IPS-20b (cell line): ENCODE data around the gene RPTOR.

Experiments
- H3K27ac ChIP-seq: one replicate; pipeline ENCODE4 v1.5.1; 2013; ENCODE audit warnings: low read length
- H3K27me3 ChIP-seq: 2 replicates; pipeline ENCODE4 v1.6.1; 2013; ENCODE audit warnings: mild to moderate bottlenecking, low read length, inconsistent platforms; ENCODE audit not compliant: insufficient read depth
- H3K36me3 ChIP-seq: 2 replicates; pipeline ENCODE4 v1.6.1; 2013; ENCODE audit warnings: low read depth, mild to moderate bottlenecking, inconsistent platforms, low read length, moderate library complexity; ENCODE audit not compliant: insufficient read depth
- H3K4me1 ChIP-seq: 2 replicates; pipeline ENCODE4 v1.6.1; 2013; ENCODE audit warnings: mild to moderate bottlenecking, control low read depth, inconsistent platforms, low read length, moderate library complexity; ENCODE audit not compliant: insufficient read depth
- H3K4me3 ChIP-seq: 2 replicates; pipeline ENCODE4 v1.5.1; 2013; ENCODE audit warnings: mild to moderate bottlenecking, low read length, inconsistent platforms
- H3K9ac ChIP-seq: 2 replicates; pipeline ENCODE4 v1.6.1; 2013; ENCODE audit warnings: low read depth, mild to moderate bottlenecking, inconsistent platforms, low read length, moderate library complexity
- H3K9me3 ChIP-seq: 2 replicates; pipeline ENCODE4 v1.6.1; 2013; ENCODE audit warnings: mild to moderate bottlenecking, low read depth, low read length, inconsistent platforms; ENCODE audit not compliant: insufficient read depth

Gene RPTOR

GRCh38 chr17:80835816-80836657, 291.4 kb downstream of the RPTOR start:
- peaks cover 9% of the 10 kb centered on the region for H3K4me1 ChIP-seq
- H3K4me3 ChIP-seq, result no peak overlapping the region
- H3K36me3 ChIP-seq, result no peaks in the 10 kb centered on the region
- H3K27me3 ChIP-seq, result no peaks in the 10 kb centered on the region; the same call in 1 of the 2 replicates
- no peak overlapping the region; the same call in 1 of the 2 replicates for H3K9ac ChIP-seq
- no peak overlapping the region for H3K27ac ChIP-seq
- H3K9me3 ChIP-seq, result no peaks in the 10 kb centered on the region

GRCh38 chr17:80836658-80836965, 292.0 kb downstream of the RPTOR start:
- no peak overlapping the region for H3K4me3 ChIP-seq
- peaks cover 9% of the 10 kb centered on the region for H3K4me1 ChIP-seq
- H3K9me3 ChIP-seq, result no peaks in the 10 kb centered on the region
- H3K27ac ChIP-seq, result no peak overlapping the region
- H3K9ac ChIP-seq, result no peak overlapping the region
- no peaks in the 10 kb centered on the region for H3K36me3 ChIP-seq
- H3K27me3 ChIP-seq, result no peaks in the 10 kb centered on the region; the same call in 1 of the 2 replicates

GRCh38 chr17:80836971-80837481, 292.4 kb downstream of the RPTOR start:
- Histone ChIP-seq H3K9ac (no peak overlapping the region), H3K4me1 (peaks cover 7% of the 10 kb centered on the region), H3K27ac (no peak overlapping the region), H3K27me3 (no peaks in the 10 kb centered on the region), H3K36me3 (no peaks in the 10 kb centered on the region), H3K9me3 (no peaks in the 10 kb centered on the region), H3K4me3 (no peak overlapping the region)

GRCh38 chr17:80837711-80838110, 293.1 kb downstream of the RPTOR start:
- Histone ChIP-seq H3K27me3 (no peaks in the 10 kb centered on the region), H3K4me3 (no peak overlapping the region), H3K36me3 (peaks cover 1% of the 10 kb centered on the region; the same call in 1 of the 2 replicates), H3K4me1 (peaks cover under 1% of the 10 kb centered on the region; the same call in 1 of the 2 replicates), H3K9ac (no peak overlapping the region), H3K27ac (no peak overlapping the region), H3K9me3 (no peaks in the 10 kb centered on the region)

GRCh38 chr17:80838311-80839025, 293.8 kb downstream of the RPTOR start:
- Histone ChIP-seq H3K36me3 (peaks cover 3% of the 10 kb centered on the region; the same call in 1 of the 2 replicates), H3K9ac (no peak overlapping the region), H3K4me1 (no peaks in the 10 kb centered on the region), H3K27me3 (no peaks in the 10 kb centered on the region), H3K4me3 (no peak overlapping the region), H3K27ac (no peak overlapping the region), H3K9me3 (no peaks in the 10 kb centered on the region)

GRCh38 chr17:80839026-80839345, 294.3 kb downstream of the RPTOR start:
- Histone ChIP-seq H3K4me3 (no peak overlapping the region), H3K36me3 (peaks cover 3% of the 10 kb centered on the region; the same call in 1 of the 2 replicates), H3K9ac (no peak overlapping the region), H3K9me3 (no peaks in the 10 kb centered on the region), H3K27ac (no peak overlapping the region), H3K4me1 (no peaks in the 10 kb centered on the region), H3K27me3 (no peaks in the 10 kb centered on the region)

- Histone ChIP-seq H3K9ac (no peak overlapping the region), H3K9me3 (no peaks in the 10 kb centered on the region), H3K27me3 (no peaks in the 10 kb centered on the region), H3K4me3 (no peak overlapping the region), H3K4me1 (no peaks in the 10 kb centered on the region), H3K36me3 (peaks cover 3% of the 10 kb centered on the region; the same call in 1 of the 2 replicates), H3K27ac (no peak overlapping the region)
These were observed 294.9 kb downstream of the RPTOR start for GRCh38 chr17:80839511-80839941.

- Histone ChIP-seq H3K27me3 (no peaks in the 10 kb centered on the region), H3K4me1 (no peaks in the 10 kb centered on the region), H3K27ac (no peak overlapping the region), H3K9ac (no peak overlapping the region), H3K9me3 (no peaks in the 10 kb centered on the region), H3K4me3 (no peak overlapping the region), H3K36me3 (peaks cover 3% of the 10 kb centered on the region; the same call in 1 of the 2 replicates)
These were observed 295.3 kb downstream of the RPTOR start for GRCh38 chr17:80839970-80840369.

- no peaks in the 10 kb centered on the region for H3K9me3 ChIP-seq
- no peak overlapping the region for H3K9ac ChIP-seq
- no peak overlapping the region for H3K27ac ChIP-seq
- no peaks in the 10 kb centered on the region for H3K27me3 ChIP-seq
- H3K36me3 ChIP-seq, result peaks cover 9% of the 10 kb centered on the region; the same call in 1 of the 2 replicates
- H3K4me1 ChIP-seq, result no peaks in the 10 kb centered on the region
- no peak overlapping the region for H3K4me3 ChIP-seq
These were observed 297.9 kb downstream of the RPTOR start for GRCh38 chr17:80842456-80843013.

- Histone ChIP-seq H3K27ac (no peak overlapping the region), H3K36me3 (peaks cover 9% of the 10 kb centered on the region; the same call in 1 of the 2 replicates), H3K27me3 (no peaks in the 10 kb centered on the region), H3K4me1 (no peaks in the 10 kb centered on the region), H3K9ac (no peak overlapping the region), H3K9me3 (no peaks in the 10 kb centered on the region), H3K4me3 (no peak overlapping the region)
These were observed 299.1 kb downstream of the RPTOR start for GRCh38 chr17:80843741-80844156.

GRCh38 chr17:80844418-80844990, 299.9 kb downstream of the RPTOR start:
- H3K36me3 ChIP-seq, result peaks cover 9% of the 10 kb centered on the region; the same call in 1 of the 2 replicates
- no peaks in the 10 kb centered on the region for H3K9me3 ChIP-seq

More at GRCh38 chr17:80844418-80844990, 299.9 kb downstream of the RPTOR start:
- H3K9ac ChIP-seq, result no peak overlapping the region
- H3K4me1 ChIP-seq, result no peaks in the 10 kb centered on the region
- H3K27ac ChIP-seq, result no peak overlapping the region
- H3K27me3 ChIP-seq, result no peaks in the 10 kb centered on the region
- no peak overlapping the region for H3K4me3 ChIP-seq
